Astrocyte (in vitro differentiated cells and primary cell): ENCODE measurements around the gene MOB3A. TPM values are rescaled to one million over a fixed set of nuclear protein-coding genes. Genes with fewer than 3 reads are reported as not detected.

Experiments
- DNase-seq: peaks from one replicate; pipeline ENCODE4 v3.0.0-alpha.2; 2010; ENCODE audit warnings: low read depth
- FAIRE-seq: peaks from 2 replicates; lab custom pipeline; 2011; peaks lifted over from hg19 to GRCh38; lab: Jason Lieb, UNC
- H2AFZ ChIP-seq: 2 replicates; pipeline ENCODE4 v1.6.0; 2012; ENCODE audit warnings: low read depth, low read length, inconsistent platforms
- H3K27ac ChIP-seq: 2 replicates; pipeline ENCODE4 v1.5.1; 2011; ENCODE audit warnings: low read depth, low read length, inconsistent platforms
- H3K27me3 ChIP-seq: 2 replicates; pipeline ENCODE4 v1.6.0; 2011; ENCODE audit warnings: low read length, inconsistent platforms; ENCODE audit not compliant: insufficient read depth
- H3K36me3 ChIP-seq: 2 replicates; pipeline ENCODE4 v1.5.1; 2011; ENCODE audit warnings: low read length, inconsistent platforms; ENCODE audit not compliant: insufficient read depth
- H3K4me1 ChIP-seq: 2 replicates; pipeline ENCODE4 v1.5.1; 2011; ENCODE audit warnings: low read length, inconsistent platforms; ENCODE audit not compliant: insufficient read depth
- H3K4me2 ChIP-seq: 2 replicates; pipeline ENCODE4 v1.6.0; 2012; ENCODE audit warnings: low read length, inconsistent platforms
- H3K4me3 ChIP-seq: 2 replicates; pipeline ENCODE4 v1.5.1; 2011; ENCODE audit warnings: low read depth, mild to moderate bottlenecking, low read length, inconsistent platforms; ENCODE audit not compliant: insufficient read depth
- H3K79me2 ChIP-seq: 2 replicates; pipeline ENCODE4 v1.6.0; 2012; ENCODE audit warnings: mild to moderate bottlenecking, low read length, inconsistent platforms; ENCODE audit not compliant: insufficient read depth
- H3K9ac ChIP-seq: 2 replicates; pipeline ENCODE4 v1.6.0; 2012; ENCODE audit warnings: mild to moderate bottlenecking, low read length, inconsistent platforms
- H3K9me3 ChIP-seq: 2 replicates; pipeline ENCODE4 v1.5.1; 2012; ENCODE audit warnings: low read depth, mild to moderate bottlenecking, low read length, inconsistent platforms; ENCODE audit not compliant: insufficient read depth
- H4K20me1 ChIP-seq: 2 replicates; pipeline ENCODE4 v1.6.0; 2012; ENCODE audit warnings: low read length, inconsistent platforms; ENCODE audit not compliant: insufficient read depth
- H3K27ac Mint-ChIP-seq: one replicate; pipeline ENCODE4 v1.8.0; 2021; ENCODE audit warnings: mild to moderate bottlenecking, mixed read lengths; ENCODE audit not compliant: unreplicated experiment
- H3K27me3 Mint-ChIP-seq: one replicate; pipeline ENCODE4 v1.8.0; 2021; ENCODE audit warnings: low read depth, mixed read lengths; ENCODE audit not compliant: unreplicated experiment
- H3K36me3 Mint-ChIP-seq: one replicate; pipeline ENCODE4 v1.8.0; 2021; ENCODE audit warnings: low read depth, mixed read lengths; ENCODE audit not compliant: unreplicated experiment
- H3K4me1 Mint-ChIP-seq: one replicate; pipeline ENCODE4 v1.8.0; 2021; ENCODE audit warnings: low read depth, mixed read lengths; ENCODE audit not compliant: unreplicated experiment
- H3K4me3 Mint-ChIP-seq: one replicate; pipeline ENCODE4 v1.8.0; 2021; ENCODE audit warnings: mild to moderate bottlenecking, moderate library complexity, mixed read lengths; ENCODE audit not compliant: unreplicated experiment
- H3K9me3 Mint-ChIP-seq: one replicate; pipeline ENCODE4 v1.8.0; 2021; ENCODE audit warnings: mild to moderate bottlenecking, mixed read lengths; ENCODE audit not compliant: unreplicated experiment
- CTCF ChIP-seq: IDR thresholded peaks from 2 replicates; pipeline ENCODE4 v1.5.1; 2011; ENCODE audit warnings: low read depth, mild to moderate bottlenecking, inconsistent platforms, low read length, moderate library complexity; ENCODE audit not compliant: insufficient read depth
- EZH2 ChIP-seq: IDR thresholded peaks from 2 replicates; pipeline ENCODE4 v1.6.1; 2012; ENCODE audit warnings: mild to moderate bottlenecking, low read length, inconsistent platforms; ENCODE audit not compliant: insufficient read depth
- total RNA-seq: library from RNA; stranded (reverse); gene quantifications from 2 replicates; pipeline ENCODE4 v1.2.1, GENCODE V29; 2021

The MOB3A gene
- total RNA-seq, 1 donor from 2014 or later: 45.3 TPM

DNA sequence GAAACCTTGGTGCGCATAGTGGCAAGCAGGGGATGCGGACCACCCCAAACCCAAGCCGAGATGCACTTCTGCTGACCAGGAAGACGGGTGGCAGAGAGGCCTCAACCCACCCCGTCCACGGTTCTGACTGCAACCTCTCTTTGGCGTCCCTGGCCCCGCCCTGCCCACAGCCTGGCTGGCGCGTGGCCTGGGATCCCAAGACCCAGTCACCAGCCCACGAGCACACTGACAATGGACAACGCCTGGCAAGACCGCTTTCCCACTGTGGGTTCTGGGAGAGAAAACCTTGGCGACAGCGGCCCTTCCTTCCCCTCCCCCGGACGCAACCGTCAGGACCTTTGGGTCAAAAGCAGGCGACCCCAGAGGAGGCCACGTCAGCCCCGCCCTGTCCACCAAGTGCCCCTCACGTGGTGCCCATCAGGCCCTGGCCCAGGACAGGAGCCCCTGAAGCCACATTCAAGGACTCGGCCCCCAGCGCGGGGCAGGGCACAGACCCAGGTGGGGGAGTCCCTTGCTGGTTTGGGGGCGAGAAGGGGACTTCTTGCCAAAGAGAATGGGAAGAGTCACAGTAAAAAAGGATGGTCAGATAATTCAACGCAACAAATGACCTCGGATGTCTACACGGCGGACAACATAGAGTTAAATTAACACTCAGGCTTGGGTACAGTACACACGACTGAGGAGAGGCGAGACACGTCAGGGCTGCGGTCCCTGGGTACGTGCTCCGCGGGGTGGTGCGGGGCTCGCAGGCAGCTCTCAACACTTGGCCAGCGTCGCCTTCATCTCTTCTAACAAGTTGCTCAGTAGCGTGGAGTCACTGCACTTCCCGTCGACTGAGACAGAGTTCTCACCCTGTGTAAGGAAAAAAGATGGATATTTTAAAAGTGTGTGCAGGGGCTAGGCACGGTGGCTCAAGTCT lies 5.5 kb upstream of the MOB3A start:
- peak overlapping the region; percentile 27 for H3K4me3 Mint-ChIP-seq
- H3K9me3 Mint-ChIP-seq: no peaks in the 10 kb centered on the region
- peaks cover 22% of the 10 kb centered on the region for H3K36me3 Mint-ChIP-seq
- H3K27me3 ChIP-seq: no peaks in the 10 kb centered on the region
- H3K9ac ChIP-seq: no peak overlapping the region
- H4K20me1 ChIP-seq: peaks cover 71% of the 10 kb centered on the region
- DNase-seq (no peak), FAIRE-seq (no peak)
- H3K79me2 ChIP-seq: peaks cover 35% of the 10 kb centered on the region
- H3K27me3 Mint-ChIP-seq: no peaks in the 10 kb centered on the region
- H3K4me2 ChIP-seq: no peak overlapping the region
- no peak overlapping the region for H3K4me3 ChIP-seq
- no peaks in the 10 kb centered on the region for H3K9me3 ChIP-seq
- H2AFZ ChIP-seq: no peak overlapping the region
- no peaks in the 10 kb centered on the region for H3K4me1 ChIP-seq
- H3K27ac Mint-ChIP-seq: peak overlapping the region; percentile 72
- H3K4me1 Mint-ChIP-seq: no peaks in the 10 kb centered on the region
- H3K27ac ChIP-seq: no peak overlapping the region
- peaks cover 7% of the 10 kb centered on the region for H3K36me3 ChIP-seq
- TF ChIP-seq EZH2 (no peak), CTCF (no peak)

DNA sequence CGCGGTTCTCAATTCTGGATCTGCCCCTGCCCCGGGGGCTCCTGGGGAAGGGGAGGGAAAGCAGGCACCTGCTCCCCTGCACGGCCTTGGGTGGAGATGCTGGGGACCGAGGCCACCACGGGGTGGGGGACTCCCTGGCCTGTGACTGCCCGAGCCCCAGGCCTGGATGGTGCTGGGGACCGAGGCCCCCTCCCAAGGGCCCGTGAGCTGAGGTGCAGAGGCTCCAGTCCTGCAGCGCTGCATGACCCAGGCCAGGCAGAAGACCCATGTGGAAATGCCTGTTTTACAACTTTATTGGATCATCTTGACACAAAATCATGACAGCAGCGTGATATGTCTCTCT lies 4.6 kb upstream of the MOB3A start:
- no peaks in the 10 kb centered on the region for H3K9me3 Mint-ChIP-seq
- H3K4me3 ChIP-seq: no peak overlapping the region
- H3K4me1 ChIP-seq: no peaks in the 10 kb centered on the region
- H3K4me1 Mint-ChIP-seq: no peaks in the 10 kb centered on the region
- no peak overlapping the region for H3K27ac Mint-ChIP-seq
- H4K20me1 ChIP-seq: peaks cover 68% of the 10 kb centered on the region
- H3K36me3 ChIP-seq: peaks cover 4% of the 10 kb centered on the region
- H3K27me3 ChIP-seq: no peaks in the 10 kb centered on the region
- H3K9ac ChIP-seq: no peak overlapping the region
- no peaks in the 10 kb centered on the region for H3K27me3 Mint-ChIP-seq
- TF ChIP-seq CTCF (no peak), EZH2 (no peak)
- peaks cover 14% of the 10 kb centered on the region for H3K36me3 Mint-ChIP-seq
- no peak overlapping the region for H3K27ac ChIP-seq
- FAIRE-seq (no peak), DNase-seq (no peak)
- H2AFZ ChIP-seq: no peak overlapping the region
- no peak overlapping the region for H3K4me3 Mint-ChIP-seq
- peaks cover 33% of the 10 kb centered on the region for H3K79me2 ChIP-seq
- no peaks in the 10 kb centered on the region for H3K9me3 ChIP-seq
- H3K4me2 ChIP-seq: no peak overlapping the region
